GM21515 (cell line): ENCODE measurements around the gene NPB.

Source experiments
- ATAC-seq: cut with Tn5 transposase; IDR thresholded peaks from one replicate; pipeline ENCODE4 v1.9.1; 2021; ENCODE audit not compliant: unreplicated experiment

The NPB gene

DNA sequence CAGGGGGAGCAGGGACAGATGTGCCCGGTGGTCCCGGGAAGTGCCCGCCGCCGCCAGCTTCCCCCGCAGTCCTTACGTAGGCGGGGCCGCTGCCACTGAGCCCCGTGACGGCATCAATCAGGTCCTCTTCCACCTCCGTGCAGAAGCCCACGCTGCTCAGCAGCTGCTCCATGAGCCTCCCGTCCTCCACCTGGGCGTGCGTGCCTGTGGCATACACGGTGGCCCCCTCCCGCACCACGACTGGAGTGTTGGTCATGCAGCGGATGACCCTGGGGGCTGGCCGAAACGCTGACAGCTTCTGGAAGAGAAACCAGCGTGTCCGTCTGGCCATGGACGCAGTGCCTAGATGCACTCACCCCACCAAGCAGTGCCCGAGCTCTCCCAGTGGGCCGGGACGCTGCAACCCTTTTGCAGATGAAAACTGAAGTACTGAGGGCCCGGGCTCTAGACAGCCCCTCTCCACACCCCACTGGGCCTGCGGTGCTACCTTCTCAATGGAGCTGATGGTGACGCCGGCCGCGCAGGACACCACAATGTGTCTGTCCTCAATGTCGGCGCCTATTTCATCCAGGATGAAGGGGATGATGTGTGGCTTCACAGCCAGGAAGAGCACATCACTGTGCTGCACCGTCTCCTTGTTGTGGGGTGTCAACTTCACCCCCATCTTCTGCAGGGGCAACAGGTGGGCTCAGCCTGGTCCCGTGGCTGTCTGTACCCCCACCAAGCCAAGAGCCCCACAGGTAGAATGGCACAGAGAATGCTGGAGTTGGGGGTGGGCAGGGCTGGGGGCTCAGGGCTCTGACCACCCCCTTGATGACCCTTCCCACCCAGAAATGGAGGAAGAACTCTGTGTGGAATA lies 33.0 kb downstream of the NPB start:
- no peak for ATAC-seq

DNA sequence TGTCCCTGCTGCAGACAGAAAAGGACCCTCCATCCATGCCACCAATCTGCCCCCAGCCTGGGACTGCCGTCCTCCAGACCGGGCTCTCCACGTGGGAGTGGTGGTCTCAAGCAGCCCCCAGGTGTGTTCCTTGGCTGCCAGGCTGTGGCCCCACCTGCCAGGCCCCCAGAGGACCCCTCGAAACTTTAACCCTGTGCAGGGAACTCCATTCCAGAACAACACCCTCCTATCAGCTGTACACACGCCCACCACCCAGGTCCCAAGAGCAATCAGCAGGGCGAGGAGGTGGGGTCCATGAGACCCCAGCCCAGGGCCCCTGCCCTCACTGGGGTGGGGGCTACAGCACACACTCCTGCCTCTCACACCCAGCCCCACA lies 33.7 kb downstream of the NPB start:
- no peak for ATAC-seq

DNA sequence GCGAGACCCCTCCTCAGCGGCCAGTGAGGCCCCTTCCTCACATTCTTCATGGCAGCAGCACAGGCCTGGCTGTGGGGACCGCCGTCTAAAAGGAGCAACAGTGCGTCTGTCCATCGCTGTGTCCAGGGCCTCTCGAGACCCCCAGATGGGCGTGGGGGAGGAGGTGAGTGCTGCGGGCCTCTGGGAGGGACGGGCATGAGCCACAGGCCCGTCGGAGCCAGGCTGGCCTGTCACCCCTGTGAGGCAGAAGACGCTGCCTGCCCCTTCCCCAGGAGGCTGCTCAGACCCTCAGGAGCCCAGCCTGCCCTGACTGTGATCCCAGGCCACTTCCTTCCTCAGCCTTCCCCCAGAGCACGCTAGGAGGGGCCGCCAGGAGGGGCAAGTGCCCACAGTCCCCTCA lies 37.2 kb downstream of the NPB start:
- ATAC-seq, result no peak

DNA sequence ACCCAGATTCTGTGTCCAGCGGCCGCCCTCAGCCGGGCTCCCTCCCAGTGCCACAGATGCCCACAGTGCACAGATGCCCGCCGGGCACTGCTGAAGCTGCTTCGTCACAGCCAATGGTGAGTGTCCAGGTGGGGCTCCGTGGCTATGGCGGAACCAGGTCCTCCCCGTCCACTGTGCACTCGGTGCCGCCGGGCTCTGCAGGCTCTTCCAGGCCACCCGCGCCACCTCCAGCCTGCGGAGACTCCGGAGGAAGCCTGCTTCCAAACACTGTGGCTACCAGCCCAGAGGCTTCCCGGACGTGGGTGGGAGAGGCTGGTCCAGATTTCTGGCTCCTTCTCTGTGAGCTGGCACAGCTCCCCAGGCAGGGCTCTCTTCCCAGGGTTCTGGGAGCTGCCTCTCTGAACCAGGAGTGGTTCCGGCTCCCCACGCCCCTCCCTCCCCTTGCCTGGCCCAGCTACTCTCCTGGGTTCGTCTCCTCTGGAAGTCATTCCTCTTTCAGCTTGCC lies 37.9 kb downstream of the NPB start:
- ATAC-seq, result no peak

DNA sequence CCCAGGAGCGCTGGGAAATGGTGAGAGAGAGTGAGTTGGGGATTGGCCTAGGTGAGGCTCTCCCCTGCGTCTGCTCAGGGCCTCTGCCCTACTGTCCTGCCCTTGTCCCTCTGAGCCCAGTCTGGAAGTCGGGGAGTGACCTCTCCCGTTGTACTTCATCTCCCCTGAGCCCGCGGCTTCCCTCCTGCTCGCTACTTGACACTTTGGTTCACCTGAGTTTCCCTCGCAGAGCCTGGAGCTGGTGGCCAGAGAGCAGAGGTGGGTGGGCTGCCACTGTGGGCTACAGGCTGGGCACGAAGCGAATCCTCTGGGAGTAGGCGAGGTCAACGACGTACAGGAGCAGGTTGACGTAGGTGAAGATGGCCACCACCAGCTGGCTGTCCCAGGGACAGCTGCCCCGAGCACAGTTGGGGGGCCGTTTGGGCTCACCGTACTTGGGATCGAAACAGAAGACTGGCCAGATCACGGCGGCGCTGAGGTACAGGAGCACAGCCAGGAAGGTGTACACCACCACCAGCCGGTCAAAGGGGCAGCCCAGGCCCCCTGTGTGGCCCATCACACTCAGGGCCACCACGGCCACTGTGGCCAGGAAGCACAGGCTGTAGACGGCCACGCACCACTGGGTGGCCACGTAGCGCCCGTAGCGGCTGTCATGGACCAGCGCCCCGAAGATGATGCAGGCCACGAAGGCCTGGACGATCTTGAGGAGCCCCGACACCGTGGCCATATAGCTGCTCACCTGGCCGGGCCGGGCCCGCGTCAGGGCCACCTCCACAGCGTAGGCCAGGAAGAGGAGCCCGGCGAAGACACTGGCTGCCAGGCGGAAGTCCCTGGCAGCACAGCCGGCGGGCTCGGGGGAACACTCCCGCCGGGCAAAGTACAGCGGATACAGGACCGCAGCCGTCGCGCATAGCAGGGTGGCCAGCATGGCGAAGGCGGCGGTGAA lies 38.8 kb downstream of the NPB start:
- ATAC-seq, result no peak

DNA sequence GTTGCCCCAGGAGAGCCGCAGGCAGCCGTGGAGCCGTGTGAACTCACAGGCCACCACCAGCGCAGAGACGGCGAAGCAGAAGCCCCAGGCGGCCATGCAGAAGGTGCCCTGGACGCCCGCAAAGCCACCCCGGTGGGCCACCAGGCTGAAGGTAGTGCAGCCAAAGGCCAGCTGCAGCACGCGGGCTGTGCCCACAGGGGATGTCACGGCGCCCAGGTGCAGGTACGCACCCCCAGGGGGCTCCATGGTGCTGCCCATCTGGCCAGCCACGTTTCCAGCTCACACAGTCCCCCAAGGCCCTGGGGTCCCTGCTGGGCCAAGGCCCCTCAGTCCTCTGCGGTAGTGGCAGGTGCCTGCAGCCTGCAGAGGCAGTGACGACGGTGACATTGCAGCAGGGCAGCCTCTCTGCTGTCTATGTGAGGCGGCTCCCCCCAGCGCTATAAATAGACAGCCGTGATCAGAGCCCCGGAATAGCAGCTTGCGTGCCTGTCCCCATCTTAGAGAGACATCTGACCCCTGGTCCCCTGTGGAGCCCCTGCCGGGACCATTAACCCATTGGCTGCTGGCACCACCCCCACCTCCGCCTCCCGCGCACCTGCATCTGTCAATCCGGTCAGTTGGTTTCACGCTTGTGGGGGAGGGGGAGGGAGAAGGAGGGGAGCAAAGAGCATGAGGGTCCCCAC lies 39.6 kb downstream of the NPB start:
- ATAC-seq, result no peak

DNA sequence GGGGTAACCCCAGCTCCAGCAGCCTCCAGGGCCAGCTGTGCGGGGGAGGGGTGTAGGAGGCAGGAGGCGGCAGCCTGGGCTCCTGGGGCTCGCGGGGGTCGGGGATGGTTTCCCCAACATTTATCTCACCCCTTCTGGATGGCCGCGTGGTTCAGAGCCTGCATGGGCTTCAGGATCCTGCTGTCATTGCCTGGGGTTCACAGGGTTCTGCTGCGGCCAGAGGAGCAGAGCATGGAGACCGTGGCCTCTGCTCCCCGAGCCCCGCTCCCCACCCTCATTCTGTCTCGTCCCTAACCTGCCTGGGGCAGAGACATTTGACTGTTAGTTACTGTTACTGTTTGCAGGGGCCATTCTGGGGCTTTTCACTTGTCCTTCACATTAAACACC lies 40.1 kb downstream of the NPB start:
- no peak for ATAC-seq

DNA sequence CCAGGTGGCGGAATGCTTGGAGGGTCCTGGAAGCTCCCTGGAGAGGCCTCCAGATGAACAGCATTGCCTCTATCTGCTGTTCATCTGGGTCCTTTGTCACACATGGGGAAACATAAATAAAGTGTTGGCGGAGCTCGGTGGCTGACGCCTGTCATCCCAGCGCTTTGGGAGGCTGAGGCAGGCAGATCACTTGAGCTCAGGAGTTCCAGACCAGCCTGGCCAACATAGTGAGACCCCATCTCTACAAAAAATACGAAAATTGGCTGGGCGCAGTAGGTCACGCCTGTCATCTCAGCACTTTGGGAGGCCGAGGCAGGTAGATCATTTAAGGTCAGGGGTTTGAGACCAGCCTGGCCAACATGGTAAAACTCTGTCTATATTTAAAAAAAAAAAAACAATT lies 42.8 kb downstream of the NPB start:
- ATAC-seq, result no peak

DNA sequence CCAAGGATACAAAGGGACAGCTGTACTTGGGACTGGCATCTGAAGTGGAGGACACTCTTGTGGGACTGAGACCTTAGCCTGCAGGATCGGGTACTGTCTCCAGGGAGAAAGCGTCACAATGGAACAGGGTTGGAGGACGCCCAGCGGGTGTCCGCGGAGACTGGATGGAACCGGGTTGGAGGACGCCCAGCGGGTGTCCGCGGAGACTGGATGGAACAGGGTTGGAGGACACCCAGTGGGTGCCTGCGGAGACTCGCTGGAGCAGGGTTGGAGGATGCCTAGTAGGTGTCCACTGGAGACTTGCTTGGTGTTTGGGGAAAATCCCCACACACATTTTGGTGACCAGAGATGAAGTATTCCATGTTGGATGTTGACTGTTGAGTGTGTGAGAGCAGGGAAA lies 45.2 kb downstream of the NPB start, which contains the start of gene MYADML2:
Gene MYADML2, minus strand, starts transcription at position 45 of the 400 bp plus-strand sequence. CDS start 5,492 bp downstream, outside the sequence.
- ATAC-seq, result no peak

DNA sequence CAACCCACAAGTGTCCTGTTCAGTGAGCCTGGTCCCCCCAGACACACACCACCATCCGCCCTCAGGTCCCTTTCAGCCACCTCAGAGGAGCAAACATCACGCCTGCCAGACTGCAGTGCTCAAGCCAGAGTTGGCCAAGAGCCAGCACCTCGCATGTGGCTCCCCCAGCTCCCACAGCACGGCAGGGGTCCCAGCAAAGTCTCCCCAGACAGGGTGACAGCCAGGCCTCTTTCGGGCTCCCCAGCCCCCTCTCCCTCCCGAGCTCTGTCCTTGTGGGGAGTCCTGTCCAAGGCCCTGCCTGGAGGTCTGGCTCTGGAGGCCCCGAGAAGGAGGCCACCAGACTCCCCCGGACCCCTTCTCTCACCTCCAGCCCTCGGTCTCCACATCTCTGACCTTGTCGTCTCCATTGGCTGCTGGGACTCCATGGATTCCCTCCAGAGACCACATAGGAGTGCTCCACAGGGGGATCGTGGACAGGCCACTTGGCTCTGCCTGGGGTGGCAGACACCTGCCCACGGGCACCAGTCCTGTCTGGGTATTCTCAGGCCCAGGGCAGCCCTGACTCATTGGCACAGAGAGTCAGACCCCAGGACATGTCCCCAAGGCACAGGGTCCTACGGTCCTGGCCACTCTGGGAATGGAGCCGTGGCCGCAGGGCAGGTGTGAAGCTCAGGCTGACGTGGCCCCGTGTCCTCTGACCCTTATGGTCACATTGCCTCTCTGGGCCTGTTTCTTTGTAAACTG lies 46.8 kb downstream of the NPB start:
- ATAC-seq, result no peak

DNA sequence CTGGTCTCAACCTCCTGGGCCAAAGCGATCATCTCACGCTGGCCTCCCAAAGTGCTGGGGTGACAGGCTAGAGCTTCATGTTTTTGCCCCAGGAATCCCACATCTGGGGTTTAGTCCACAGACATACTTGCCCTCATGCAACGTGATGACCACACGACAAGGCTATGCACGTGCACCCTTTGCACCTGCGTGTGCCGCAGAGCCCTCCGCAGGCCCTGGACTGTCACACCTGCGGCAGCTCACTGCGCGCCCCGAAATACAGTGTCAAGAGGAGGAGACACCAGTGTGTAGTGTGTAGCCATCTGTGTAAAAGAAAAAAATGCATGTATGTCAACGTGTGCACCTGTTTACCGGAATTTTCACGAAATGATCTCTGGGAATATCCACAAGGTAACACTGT lies 48.5 kb downstream of the NPB start:
- ATAC-seq, result no peak

DNA sequence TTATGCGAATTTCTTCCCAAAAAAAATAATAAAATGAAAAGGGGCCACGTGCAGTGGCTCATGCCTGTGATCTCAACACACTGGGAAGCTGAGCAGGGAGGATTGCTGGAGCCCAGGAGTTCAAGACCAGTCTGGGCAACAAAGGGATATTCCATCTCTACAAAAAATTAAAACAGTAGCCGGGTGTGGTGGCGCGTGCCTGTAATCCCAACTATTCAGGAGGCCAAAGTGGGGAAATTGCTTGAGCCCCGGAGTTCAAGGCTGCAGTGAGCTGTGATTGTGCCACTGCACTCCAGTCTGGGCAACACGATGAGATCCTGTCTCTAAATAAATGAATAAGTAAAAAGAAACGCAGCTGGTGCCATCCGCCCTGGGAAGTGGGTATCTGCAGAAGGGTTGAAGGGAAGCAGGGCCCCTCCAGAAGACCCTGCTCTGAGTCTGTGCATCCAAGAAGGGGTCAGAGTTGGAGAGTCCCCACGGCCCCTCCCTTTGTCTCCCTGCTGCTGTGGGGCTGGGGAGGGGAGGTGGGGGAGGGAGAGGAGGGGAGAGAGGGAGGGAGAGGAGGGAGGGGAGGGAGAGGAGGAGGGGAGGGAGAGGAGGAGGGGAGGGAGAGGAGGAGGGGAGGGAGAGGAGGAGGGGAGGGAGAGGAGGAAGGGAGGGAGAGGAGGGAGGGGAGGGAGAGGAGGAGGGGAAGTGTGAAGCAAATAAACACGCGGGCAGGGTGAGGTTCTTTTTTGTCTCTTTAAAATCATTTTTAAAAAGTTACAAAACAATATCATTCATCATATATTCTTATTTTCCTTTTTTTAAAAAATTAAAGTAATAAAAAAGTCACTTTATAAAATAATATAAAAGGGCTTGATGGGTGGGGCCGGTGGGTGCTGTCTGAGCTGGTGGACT lies 50.0 kb downstream of the NPB start:
- no peak for ATAC-seq
